ENCODE results near the gene RRBP1. TPM values are rescaled to one million over a fixed set of nuclear protein-coding genes. Genes with fewer than 3 reads are reported as not detected.

The RRBP1 gene
- total RNA-seq, 2 donors from 2014 or later, result 113 to 134 TPM

DNA sequence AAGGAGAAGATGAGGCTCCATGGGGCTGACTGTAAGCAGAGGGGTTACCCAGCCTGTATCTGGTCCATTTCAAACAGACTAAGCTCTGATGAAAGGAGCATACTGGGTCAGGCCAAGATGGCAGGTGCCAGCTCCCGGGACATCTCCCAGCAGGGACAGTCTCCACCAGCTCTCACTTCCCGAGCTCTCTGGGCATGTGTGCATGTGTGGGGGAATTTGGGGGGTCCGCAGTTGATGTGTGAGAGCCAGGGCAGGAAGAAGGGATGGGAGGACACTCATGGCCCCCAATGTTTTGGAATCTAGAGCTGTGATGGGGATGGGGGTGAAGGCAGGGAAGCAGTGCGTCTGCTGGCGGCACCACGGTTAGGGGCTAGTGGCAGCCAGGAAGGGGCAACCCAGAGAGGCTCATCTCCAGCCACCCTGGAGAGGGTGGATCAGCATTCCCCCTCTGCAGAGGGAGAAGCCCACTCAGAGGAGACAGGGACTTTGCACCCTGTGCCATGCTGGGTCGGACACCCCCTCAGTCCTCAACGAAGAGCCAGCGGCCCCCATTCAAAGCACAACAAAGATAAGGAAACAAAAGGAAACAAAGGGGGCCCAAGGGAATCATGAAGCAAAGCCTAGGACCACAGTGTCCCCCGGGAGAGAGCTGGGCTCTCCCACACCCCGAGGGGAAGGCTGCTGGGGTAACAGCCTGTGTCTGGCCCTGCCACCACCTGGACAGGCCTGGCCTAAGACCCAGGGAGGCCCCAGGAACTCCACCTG is 59.8 kb downstream of the RRBP1 start:
- ATAC-seq, result no peak
- no peaks in the 10 kb centered on the region for H3K9me3 Mint-ChIP-seq
- peak; percentile 18 for DNase-seq (ENCODE audit: low spot score)
- no peaks in the 10 kb centered on the region for H3K36me3 Mint-ChIP-seq
- H3K27ac Mint-ChIP-seq, result no peak overlapping the region
- no peaks in the 10 kb centered on the region for H3K27me3 Mint-ChIP-seq
- no peak overlapping the region for H3K4me3 Mint-ChIP-seq
- peaks cover 0 to 6% of the 10 kb centered on the region in 2 donors for H3K4me1 Mint-ChIP-seq (ENCODE audit: low read depth in 2 of 2)

DNA sequence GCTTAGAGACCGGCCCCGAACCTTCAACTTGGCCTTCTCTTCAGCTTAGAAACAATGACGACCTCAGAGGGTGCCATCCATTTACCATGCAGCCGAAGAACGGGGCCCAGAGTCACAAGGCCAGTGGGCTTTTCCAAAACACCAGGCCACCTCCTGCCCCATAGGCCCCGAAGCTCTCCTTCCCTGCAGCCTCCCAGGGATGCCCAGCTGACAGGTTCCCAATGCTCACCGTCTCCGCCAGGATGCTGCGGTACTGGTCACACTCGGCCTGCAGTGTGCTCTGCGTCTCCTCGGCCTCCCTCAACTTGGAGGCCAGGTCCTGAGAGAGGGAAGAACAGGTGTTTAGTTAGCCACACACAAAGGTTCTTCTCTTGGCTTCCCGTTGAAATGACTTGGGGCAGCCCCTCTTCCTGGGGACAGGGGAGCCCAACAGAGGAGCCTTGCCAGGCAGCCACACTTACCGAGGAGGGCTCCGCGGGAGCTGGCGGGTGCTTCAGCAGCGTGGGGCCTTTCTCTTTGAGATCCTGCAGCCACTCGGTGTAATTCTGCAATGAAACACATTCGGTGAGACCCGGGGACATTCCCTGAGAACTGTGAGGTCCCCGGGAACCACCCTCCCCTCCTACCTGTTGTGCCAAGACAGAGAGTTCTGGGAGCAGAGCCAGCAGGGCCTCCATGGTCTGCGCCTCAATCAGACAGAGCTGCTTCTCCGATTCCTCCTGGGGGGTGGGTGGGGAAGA is 60.6 kb downstream of the RRBP1 start:
- no peak for ATAC-seq

DNA sequence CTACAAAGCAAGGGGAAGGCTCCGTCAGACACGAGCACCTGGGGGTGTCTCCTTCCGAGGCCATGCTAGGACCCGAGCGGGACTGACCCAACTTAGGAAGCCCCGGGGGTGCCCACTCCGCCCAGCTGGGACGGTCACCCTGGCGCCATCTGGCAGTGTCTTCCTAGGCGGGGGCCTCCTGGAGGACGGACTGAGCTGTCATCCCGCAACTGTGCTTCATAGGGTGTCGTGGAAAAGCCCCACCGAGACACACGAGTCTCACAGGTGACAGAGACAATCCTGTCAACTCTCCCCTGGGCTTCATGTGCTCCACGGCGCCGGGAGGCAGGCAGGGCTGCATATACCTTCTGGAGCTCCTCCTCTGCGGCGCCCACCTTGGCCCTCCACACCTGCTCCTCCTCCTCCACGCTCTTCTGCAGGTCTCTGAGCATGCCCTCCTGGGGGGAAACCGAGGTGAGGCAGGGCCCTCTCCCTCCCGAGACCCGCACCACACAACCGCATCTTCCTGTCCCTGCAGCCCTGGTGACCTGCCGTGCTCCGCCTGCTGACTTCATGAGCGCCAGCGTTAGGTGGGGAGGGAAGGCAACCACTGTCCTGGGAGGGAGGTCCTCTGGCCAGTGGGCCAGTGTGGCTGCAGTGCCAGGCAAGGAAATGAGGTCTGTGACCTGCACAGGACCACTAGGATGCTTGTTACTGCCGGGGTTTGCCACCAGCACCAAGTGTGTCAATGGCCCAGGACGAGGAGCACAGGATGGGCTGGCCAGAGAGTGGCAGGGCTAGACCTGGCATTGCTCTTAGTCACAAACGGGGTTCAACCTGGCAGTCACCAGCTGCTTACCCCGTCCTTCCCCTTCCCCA is 61.4 kb downstream of the RRBP1 start:
- Mint-ChIP-seq H3K27me3 (no peaks in the 10 kb centered on the region), H3K4me1 (ENCODE audit: low read depth in 2 of 2) (peaks cover 0 to 3% of the 10 kb centered on the region in 2 donors), H3K27ac (no peak overlapping the region), H3K36me3 (no peaks in the 10 kb centered on the region), H3K4me3 (no peak overlapping the region), H3K9me3 (no peaks in the 10 kb centered on the region)
- DNase-seq (ENCODE audit: low spot score) (no peak), ATAC-seq (no peak)

More for the DNA sequence above, 60.6 kb downstream of the RRBP1 start:
- Mint-ChIP-seq H3K9me3 (no peaks in the 10 kb centered on the region), H3K27ac (no peak overlapping the region), H3K4me3 (no peak overlapping the region), H3K4me1 (ENCODE audit: low read depth in 2 of 2) (peaks cover 0 to 6% of the 10 kb centered on the region in 2 donors), H3K27me3 (no peaks in the 10 kb centered on the region), H3K36me3 (no peaks in the 10 kb centered on the region)
- DNase-seq (ENCODE audit: low spot score), result no peak

DNA sequence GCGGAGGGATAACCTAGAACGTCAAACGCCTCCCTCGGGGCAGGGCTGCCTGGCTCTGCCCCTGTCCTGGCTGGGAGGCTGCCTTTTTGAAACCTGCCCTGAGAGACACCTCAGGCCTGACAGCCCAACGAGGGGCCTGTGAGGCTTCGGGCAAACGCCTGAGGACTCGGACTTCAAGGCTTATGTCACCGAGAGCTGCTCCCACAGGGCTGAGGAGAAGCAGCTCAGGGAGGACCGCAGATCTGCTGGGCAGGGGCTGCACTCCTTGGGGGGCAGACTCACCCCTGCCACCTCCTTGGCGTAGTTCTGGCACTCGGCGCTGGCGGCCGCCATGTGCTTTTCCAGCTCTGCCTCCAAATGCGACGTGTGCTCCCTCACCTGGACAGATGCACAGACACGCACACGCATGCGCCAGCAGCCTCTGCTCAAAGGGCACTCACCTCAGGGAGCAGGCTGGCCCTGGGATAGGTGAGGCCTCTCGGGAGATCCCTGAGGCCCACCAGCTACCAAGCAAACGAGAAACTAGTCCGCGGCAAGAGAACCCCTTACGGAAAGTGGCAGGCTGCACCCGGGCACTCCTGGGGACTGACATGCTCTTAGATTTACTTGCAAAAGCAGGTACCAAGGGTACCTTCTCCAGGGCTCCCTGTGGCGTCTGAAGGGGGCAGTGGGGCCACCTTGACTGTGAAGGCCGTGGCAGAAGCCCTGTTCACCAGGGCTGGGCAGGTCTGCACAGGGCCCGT is 62.5 kb downstream of the RRBP1 start:
- Mint-ChIP-seq H3K27me3 (no peaks in the 10 kb centered on the region), H3K36me3 (no peaks in the 10 kb centered on the region), H3K27ac (no peak overlapping the region), H3K4me3 (no peak overlapping the region), H3K9me3 (no peaks in the 10 kb centered on the region), H3K4me1 (ENCODE audit: low read depth in 2 of 2) (peaks cover 0 to 7% of the 10 kb centered on the region in 2 donors)
- ATAC-seq (no peak), DNase-seq (ENCODE audit: low spot score) (no peak)

DNA sequence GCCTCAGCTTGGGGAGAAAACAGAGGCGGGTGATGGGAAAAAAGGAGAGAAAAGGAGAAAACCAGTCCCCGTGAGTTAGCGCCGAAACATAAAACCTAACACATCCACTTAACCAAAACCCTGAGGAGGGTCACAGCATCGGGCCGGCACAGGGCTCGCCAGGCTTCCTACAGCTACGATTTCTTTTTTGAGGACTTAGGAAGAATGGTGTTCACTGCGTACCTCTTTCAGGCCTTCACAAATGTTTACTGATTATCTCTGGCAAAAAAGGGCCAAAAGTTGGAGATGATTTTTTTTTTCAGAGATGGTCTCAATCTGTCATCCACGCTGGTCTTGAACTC is 63.4 kb downstream of the RRBP1 start:
- ATAC-seq (no peak), DNase-seq (ENCODE audit: low spot score) (no peak)
- Mint-ChIP-seq H3K4me1 (ENCODE audit: low read depth in 2 of 2) (peaks cover 0 to 12% of the 10 kb centered on the region in 2 donors), H3K9me3 (no peaks in the 10 kb centered on the region), H3K27me3 (no peaks in the 10 kb centered on the region), H3K36me3 (no peaks in the 10 kb centered on the region), H3K27ac (no peak overlapping the region), H3K4me3 (no peak overlapping the region)

DNA sequence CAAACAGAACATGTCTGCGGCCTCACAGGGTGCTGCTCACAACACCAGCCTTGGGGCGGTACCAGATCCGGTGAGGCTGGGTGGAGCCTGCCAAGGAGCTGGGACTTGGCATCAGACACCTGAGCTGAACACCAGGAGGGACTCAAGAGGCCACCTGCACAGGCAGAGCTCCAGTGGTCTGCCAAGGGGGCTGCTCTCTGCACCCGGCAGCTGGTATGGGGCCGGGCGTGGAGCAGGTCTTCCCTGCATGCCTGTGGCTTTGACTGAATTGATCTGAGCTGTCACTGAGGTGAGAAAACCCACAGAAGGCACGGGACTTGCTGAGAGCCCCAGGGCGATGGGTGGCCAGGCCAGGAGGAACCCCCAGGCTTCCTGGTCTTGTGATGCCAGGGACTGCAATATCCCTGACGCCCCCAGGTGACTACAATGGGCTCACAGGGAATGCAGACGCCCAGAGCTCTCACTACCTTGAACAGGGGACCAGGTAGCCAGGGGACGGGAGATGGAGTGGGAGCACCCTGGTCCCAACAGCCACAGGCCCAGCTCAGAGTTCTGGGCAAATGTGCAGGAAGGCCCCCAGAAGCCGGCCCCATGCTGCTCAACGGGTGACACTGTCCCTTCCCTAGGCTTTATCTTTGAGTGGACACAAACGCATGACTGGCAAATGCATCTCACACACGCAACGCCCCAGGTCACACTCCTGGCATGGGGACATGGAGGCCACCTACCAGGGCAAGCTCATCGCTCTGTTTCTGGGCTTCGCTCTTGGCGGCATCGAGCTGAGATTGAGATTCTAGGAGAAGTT is 64.0 kb downstream of the RRBP1 start:
- ATAC-seq (no peak), DNase-seq (ENCODE audit: low spot score) (no peak)
- Mint-ChIP-seq H3K27ac (no peak overlapping the region), H3K4me1 (ENCODE audit: low read depth in 2 of 2) (peaks cover 0 to 12% of the 10 kb centered on the region in 2 donors), H3K4me3 (no peak overlapping the region), H3K9me3 (no peaks in the 10 kb centered on the region), H3K36me3 (no peaks in the 10 kb centered on the region), H3K27me3 (no peaks in the 10 kb centered on the region)

DNA sequence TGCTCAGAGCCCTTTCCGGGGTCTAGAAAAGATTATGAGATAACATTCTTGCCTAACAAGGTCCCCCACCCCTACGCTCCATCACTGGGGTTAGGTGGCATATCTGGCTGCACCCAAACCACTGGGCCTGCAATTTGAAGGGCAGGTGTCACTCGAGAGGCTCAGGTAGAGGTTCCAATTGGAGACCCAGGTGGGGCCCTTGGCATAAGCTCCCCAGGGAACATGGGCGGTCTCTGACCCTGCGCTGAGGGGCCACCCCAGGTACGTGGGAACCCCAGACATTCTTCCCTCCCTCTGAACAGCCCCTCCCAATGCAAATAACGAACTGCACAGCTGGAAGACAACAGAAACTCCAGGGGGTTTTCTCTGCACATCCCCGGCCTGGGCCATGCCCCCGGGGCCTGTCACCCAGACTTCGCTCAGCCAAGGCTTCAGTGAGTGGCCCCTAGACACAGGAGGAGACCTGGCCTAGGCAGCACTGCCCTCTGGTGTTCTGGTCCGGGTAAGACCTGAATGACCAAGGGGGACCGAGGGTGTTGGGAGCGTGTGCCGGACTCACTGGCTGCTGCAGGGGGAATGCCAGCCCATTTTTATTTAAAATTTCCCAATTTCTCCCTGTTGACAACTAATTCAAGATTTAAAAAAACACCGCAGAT is 64.7 kb downstream of the RRBP1 start:
- no peak for DNase-seq (ENCODE audit: low spot score)
- H3K36me3 Mint-ChIP-seq, result no peaks in the 10 kb centered on the region
- peaks cover 7 to 18% of the 10 kb centered on the region in 2 donors for H3K4me1 Mint-ChIP-seq (ENCODE audit: low read depth in 2 of 2)

DNA sequence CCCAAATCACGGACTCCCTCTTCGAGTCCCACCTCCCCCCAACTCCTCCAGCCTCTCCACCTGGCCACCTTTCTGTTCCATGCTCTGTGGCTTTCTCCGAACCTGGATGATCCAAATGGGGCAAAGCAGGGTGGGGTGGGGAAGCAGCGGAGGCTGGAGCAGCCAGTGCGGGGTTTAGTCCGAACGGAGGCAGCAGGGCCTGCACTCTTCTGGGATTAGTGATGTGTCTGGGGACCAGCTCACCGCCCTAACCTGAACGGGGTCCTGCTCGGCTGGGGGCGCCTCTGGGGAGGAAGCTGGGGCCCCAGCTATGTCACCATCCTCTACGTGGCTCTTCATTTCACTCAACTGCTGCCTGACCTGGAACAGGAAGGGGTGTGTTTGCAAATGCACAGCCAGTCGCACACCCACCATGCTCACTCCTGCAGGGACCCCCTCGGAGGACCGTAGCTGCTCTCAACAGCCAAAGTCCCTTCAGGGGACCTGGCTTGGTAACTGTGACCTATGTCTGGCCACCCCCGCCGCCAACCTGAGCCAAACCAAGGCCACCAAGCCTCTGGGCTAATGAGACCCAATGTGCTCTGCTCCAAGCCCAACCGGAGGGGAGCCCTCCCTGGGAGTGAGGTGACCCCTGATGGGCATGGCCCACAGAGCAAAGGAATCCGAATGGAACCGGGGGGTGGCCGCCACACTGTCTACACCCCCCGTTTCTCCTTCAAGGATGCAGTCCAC is 65.4 kb downstream of the RRBP1 start:
- Mint-ChIP-seq H3K4me1 (ENCODE audit: low read depth in 2 of 2) (peaks cover 9 to 22% of the 10 kb centered on the region in 2 donors), H3K9me3 (no peaks in the 10 kb centered on the region), H3K27me3 (no peaks in the 10 kb centered on the region), H3K4me3 (no peak overlapping the region), H3K36me3 (no peaks in the 10 kb centered on the region), H3K27ac (no peak overlapping the region)
- no peak for DNase-seq (ENCODE audit: low spot score)
- ATAC-seq, result no peak

More for the DNA sequence above, 64.7 kb downstream of the RRBP1 start:
- peak; percentile 34 to 46 for ATAC-seq
- Mint-ChIP-seq H3K27ac (no peak overlapping the region), H3K4me3 (no peak overlapping the region), H3K9me3 (no peaks in the 10 kb centered on the region), H3K27me3 (no peaks in the 10 kb centered on the region)

DNA sequence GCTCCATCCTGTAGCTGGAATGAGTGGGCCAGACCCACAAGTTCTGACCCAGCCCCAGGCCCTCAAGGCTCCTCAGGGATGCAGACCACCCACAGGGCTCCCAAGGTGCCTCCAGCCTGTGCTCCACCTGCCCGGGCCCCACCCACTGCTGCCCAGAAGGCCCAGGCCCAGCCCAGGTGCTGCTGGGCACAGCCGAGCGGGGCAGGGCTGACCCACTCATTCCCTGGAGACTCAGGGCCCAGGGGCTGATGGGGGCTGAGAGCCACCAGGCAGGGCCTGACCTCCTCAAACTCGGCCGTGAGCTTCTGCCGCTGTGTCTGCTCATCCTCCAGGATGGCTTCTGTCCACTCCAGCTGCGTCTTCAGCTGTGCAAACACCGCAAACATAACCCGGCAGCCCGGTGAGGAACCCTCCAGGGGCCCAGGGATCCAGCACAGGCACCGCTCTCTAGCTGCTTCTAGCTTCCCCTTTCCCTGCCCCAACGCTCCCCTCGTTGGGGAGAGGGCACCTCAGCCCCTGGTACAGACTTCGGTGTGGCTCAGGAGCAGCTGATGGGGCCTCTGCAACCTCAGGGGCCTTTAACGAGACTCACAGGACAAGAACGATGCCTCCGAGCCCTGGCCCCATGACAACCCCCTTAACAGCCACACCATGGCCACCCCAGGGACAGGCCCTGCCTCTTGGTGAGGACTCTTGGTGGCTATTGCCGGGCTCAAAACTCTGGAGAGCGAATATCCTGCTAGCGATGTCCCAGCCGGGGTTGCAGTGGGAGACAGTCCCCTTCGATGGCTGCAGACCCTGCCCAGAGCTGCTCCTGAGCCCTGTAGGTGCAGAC is 66.2 kb downstream of the RRBP1 start:
- no peaks in the 10 kb centered on the region for H3K36me3 Mint-ChIP-seq
- DNase-seq (ENCODE audit: low spot score) (no peak), ATAC-seq (no peak)
- peaks cover 9 to 23% of the 10 kb centered on the region in 2 donors for H3K4me1 Mint-ChIP-seq (ENCODE audit: low read depth in 2 of 2)
- H3K27me3 Mint-ChIP-seq, result no peaks in the 10 kb centered on the region
- H3K4me3 Mint-ChIP-seq, result no peak overlapping the region
- H3K27ac Mint-ChIP-seq, result no peak overlapping the region
- H3K9me3 Mint-ChIP-seq, result no peaks in the 10 kb centered on the region

DNA sequence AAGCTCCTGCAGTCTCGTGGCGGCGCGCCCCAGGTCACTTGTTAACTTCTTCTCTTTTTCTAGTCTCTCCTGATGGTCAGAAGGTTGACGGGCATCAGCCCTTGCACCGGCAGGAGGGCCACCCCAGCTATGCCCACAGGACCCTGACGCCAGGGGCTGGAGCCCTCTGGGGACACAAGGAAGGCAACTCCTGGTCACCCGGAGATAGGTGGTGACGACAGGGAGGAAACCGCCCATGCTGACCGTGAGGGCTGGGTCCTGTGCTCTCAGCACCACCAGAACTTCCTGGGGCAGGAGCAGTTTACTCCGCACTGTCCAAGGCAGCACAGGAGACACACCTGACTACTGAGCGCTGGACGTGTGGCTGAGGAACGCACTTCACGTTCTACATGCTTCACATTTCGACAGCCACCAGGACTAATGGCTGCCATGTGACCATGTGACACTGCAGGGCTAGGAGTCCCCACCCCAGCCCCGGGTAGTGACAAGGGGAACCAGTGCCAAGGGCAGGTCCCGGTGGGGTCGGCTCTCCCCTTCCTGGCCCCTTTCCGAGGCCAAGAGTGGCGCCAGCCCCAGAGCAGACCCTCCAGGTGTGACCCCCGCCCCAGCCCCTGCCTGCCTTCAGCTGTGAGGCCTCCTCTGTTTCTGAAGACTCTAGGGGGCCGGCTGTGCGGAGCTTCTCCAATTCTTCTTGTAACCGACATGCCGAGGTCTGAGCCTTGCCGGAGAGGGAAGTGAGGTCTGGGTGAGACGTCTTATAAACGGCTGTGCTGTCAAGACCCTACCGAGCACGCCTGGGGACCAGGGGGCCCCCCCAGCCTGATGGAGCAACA is 67.0 kb downstream of the RRBP1 start:
- Mint-ChIP-seq H3K4me3 (no peak overlapping the region), H3K27me3 (no peaks in the 10 kb centered on the region), H3K36me3 (no peaks in the 10 kb centered on the region), H3K4me1 (ENCODE audit: low read depth in 2 of 2) (peaks cover 16 to 29% of the 10 kb centered on the region in 2 donors), H3K27ac (peak overlapping the region in 1 of 2 donors; percentile 33), H3K9me3 (no peaks in the 10 kb centered on the region)
- no peak for ATAC-seq
- no peak for DNase-seq (ENCODE audit: low spot score)
